Measurements from ENCODE around the gene HBE1.

DNA sequence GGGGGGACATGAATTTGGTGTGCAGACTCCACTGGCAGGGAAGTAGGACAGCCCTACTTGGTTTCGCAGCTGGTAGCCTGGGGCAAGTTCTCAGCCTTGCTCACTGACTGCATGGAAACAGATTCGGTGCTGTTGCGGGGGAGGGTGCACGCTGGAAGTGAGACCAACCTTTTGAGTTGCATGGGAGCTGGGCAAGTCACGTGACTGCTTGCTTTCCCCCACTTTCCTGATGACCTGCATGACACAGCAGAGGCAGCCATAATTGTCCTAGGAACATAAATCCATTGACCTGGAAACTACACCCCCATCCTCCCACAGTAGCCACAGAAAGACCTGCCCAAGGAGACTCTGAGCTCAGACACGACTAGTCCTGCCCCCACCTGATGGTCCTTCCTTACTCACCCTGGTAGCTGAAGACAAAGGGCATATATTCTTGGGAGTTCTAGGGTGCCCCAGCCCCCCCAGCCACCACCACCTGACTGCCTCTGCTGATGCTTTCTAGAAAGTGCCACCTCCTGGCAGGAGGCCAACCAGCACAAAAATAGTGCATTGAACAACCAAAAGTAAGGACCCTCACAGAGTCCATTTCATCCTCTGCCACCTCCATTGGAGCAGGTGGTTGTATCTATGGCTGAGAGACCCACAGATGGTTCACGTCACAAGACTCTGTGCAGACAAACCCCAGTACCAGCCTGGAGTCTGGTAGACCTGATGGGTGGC, 11.0 kb downstream of the HBE1 start:
- TF ChIP-seq, protein P1, sequence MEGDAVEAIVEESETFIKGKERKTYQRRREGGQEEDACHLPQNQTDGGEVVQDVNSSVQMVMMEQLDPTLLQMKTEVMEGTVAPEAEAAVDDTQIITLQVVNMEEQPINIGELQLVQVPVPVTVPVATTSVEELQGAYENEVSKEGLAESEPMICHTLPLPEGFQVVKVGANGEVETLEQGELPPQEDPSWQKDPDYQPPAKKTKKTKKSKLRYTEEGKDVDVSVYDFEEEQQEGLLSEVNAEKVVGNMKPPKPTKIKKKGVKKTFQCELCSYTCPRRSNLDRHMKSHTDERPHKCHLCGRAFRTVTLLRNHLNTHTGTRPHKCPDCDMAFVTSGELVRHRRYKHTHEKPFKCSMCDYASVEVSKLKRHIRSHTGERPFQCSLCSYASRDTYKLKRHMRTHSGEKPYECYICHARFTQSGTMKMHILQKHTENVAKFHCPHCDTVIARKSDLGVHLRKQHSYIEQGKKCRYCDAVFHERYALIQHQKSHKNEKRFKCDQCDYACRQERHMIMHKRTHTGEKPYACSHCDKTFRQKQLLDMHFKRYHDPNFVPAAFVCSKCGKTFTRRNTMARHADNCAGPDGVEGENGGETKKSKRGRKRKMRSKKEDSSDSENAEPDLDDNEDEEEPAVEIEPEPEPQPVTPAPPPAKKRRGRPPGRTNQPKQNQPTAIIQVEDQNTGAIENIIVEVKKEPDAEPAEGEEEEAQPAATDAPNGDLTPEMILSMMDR (IDR thresholded peaks at IDR 0.05) = no peak
- TF ChIP-seq EZH2 (IDR thresholded peaks at IDR 0.05) (no peak), EZH2phosphoT487 (IDR thresholded peaks at IDR 0.05) (no peak)
